CD4-positive, alpha-beta T cell treated with Interleukin-12 subunit alpha and Interleukin-12 subunit beta, for 1 hour (primary cell): ENCODE measurements around the gene TRNT1.

ENCODE experiments used
- DNase-seq: peaks from one replicate; pipeline ENCODE4 v3.0.0-alpha.2; 2020

TRNT1 gene

GRCh38 chr3:3126477-3127431 lies at the start of gene TRNT1:
Gene TRNT1, plus strand, starts transcription at chr3:3126940. Its CDS starts 2,101 bp downstream, at chr3:3129041.
- peak; percentile 95 for DNase-seq

GRCh38 chr3:3080309-3080708 lies 46.4 kb upstream of the TRNT1 start:
- DNase-seq, result no peak

GRCh38 chr3:3081381-3082233 lies 45.1 kb upstream of the TRNT1 start:
- DNase-seq, result no peak

GRCh38 chr3:3082234-3082924 lies 44.4 kb upstream of the TRNT1 start:
- DNase-seq, result no peak

GRCh38 chr3:3084890-3085289 lies 41.9 kb upstream of the TRNT1 start:
- DNase-seq, result no peak

GRCh38 chr3:3085782-3086181 lies 41.0 kb upstream of the TRNT1 start:
- no peak for DNase-seq

GRCh38 chr3:3086239-3086638 lies 40.5 kb upstream of the TRNT1 start:
- DNase-seq, result no peak

- no peak for DNase-seq
Observed at GRCh38 chr3:3087279-3087678, 39.5 kb upstream of the TRNT1 start.

GRCh38 chr3:3087716-3088465 lies 38.8 kb upstream of the TRNT1 start:
- DNase-seq, result no peak

GRCh38 chr3:3089017-3089416 lies 37.7 kb upstream of the TRNT1 start:
- no peak for DNase-seq

GRCh38 chr3:3097958-3098357 lies 28.8 kb upstream of the TRNT1 start:
- no peak for DNase-seq

GRCh38 chr3:3101660-3102458 lies 24.9 kb upstream of the TRNT1 start:
- DNase-seq, result no peak

- DNase-seq, result no peak
Observed at GRCh38 chr3:3102751-3103150, 24.0 kb upstream of the TRNT1 start.

GRCh38 chr3:3105246-3105645 lies 21.5 kb upstream of the TRNT1 start:
- no peak for DNase-seq

- DNase-seq, result no peak
Observed at GRCh38 chr3:3105815-3106214, 20.9 kb upstream of the TRNT1 start.

GRCh38 chr3:3107181-3107580 lies 19.6 kb upstream of the TRNT1 start:
- DNase-seq, result no peak

- DNase-seq, result no peak
Observed at GRCh38 chr3:3107858-3108257, 18.9 kb upstream of the TRNT1 start.

- DNase-seq, result peak; percentile 30
Observed at GRCh38 chr3:3109407-3110298, 17.1 kb upstream of the TRNT1 start.

GRCh38 chr3:3110299-3110630 lies 16.5 kb upstream of the TRNT1 start, which contains the start of gene IL5RA:
Gene IL5RA, minus strand, starts transcription at chr3:3110374. Its CDS starts 5,390 bp downstream, at chr3:3104984.
- peak; percentile 69 for DNase-seq

GRCh38 chr3:3110749-3111361 lies 15.9 kb upstream of the TRNT1 start:
- DNase-seq, result no peak
